ENCODE data around the gene SHB.

DNA sequence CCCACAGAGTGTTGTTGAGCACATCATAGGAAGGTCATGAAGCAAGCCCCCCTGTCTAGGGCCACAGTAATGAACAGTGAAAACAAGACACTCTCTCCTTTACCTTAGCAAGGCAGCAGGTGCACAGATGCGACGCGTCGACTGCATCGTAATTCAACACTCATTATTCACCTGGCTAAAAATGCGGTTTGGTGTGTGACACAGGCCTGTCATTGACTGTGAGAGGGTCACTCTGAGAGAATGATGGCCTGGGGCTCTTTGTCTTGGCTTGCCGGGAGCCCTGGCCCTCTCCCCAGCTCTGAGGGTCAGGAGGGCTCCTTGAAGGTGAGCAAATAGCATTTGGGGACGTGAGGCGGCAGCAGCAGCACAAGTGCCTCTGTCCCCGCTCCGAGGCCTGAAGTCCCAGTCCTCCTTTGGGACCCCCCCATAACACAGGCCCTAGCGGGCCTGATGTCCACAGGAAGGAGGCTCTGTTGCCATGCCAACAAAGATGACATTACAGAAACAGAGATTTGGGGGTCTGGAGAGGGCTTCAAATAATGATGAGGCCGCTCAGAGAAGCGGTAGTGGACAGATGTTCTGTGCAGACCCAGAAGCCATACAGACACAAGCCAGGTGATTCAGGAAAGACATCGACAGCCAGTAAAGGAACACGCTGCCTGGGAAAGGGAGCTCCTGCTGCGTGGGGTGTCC is 46.7 kb downstream of the SHB start:
- TF ChIP-seq POLR2AphosphoS5 (IDR thresholded peaks at IDR 0.05; ENCODE audit: insufficient read depth, low read depth, low read length), result no peak
- no peak for TF ChIP-seq CTCF (IDR thresholded peaks at IDR 0.05; ENCODE audit: extremely low read depth in 1 of 2, insufficient read depth in 1 of 2, low read depth in 1 of 2, low read length in 2 of 2)

Data from endothelial cell of umbilical vein (primary cell).